Measurements from ENCODE around the gene PTCHD4.
A peak's percentile ranks its signal among the peaks of the same experiment; 100 is the strongest.
"Not testable (repeated sequence)": the region's sequence is repeated elsewhere in the genome, so short reads cannot be mapped to it uniquely, and the experiment has no call there.

The PTCHD4 gene

DNA sequence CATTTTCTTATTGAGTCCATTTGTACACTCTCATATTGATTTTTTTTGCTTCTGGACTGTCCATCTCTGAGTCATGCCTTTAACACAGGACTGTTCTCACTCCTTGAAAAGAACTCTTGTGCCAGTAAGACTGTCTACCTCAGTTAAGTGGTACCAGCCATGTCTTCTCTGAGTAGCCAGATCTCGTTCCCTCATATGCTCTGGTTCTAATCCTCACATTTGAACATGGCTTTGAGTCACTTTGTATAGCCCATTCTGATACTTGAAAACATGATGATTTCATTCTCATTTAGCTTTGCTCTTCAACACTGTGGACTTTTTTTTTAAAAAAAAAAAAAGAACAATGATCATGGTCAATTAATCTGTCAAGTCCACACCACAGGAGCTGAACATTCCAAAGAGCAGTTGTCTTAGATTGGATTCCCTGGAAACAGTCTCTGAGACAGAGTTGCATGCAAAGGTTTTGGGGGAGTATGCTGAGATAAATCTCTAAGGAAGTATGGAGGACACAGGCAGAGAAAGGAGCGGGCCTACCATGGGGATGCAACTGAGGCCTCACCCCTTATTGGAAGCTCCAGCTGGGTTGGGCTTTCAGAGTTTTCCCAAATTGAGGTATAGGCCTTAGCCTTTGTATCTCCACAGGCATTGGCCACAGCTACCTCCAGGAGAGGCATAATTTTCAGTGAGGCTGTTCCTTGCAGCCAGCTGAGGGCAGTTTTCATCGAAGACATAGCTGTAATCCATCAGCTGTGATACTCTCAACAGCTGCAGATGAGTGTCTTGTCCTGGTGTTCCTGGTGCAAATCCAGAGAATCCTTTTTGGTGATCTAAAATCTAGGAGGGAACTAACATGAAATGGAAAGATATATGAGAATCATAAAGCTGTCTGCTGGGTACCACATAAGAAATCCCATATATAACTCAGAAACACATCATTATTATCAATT, 6.0 kb upstream of the PTCHD4 start:
- Histone ChIP-seq H3K4me1 (no peaks in the 10 kb centered on the region), H3K27ac (no peak overlapping the region), H3K4me3 (no peak overlapping the region), H3K9me3 (no peaks in the 10 kb centered on the region), H3K36me3 (no peaks in the 10 kb centered on the region), H3K27me3 (no peaks in the 10 kb centered on the region)
- TF ChIP-seq CTCF (IDR thresholded peaks at IDR 0.05) = no peak
- intact Hi-C loops (cut with DNase I; ENCODE audit: low total_unique reads) = no loop called here
- no peak for DNase-seq

GRCh38 chr6:48113130-48113529, 2.1 kb upstream of the PTCHD4 start:
- TF ChIP-seq CTCF (IDR thresholded peaks at IDR 0.05) = no peak
- intact Hi-C loops (cut with DNase I; ENCODE audit: low total_unique reads) = no loop called here
- H3K27ac ChIP-seq = no peak overlapping the region
- DNase-seq = no peak
- H3K4me3 ChIP-seq = no peak overlapping the region
- no peaks in the 10 kb centered on the region for H3K4me1 ChIP-seq
- H3K9me3 ChIP-seq = no peaks in the 10 kb centered on the region
- H3K36me3 ChIP-seq = no peaks in the 10 kb centered on the region
- H3K27me3 ChIP-seq = no peaks in the 10 kb centered on the region

- Histone ChIP-seq H3K4me1 (no peaks in the 10 kb centered on the region), H3K4me3 (no peak overlapping the region)
- no peak for DNase-seq
Measured at GRCh38 chr6:48111575-48111974, 578 bp upstream of the PTCHD4 start.

GRCh38 chr6:48110436-48111142, 408 bp downstream of the PTCHD4 start:
- Histone ChIP-seq H3K27ac (no peak overlapping the region), H3K4me1 (no peaks in the 10 kb centered on the region), H3K9me3 (no peaks in the 10 kb centered on the region), H3K27me3 (no peaks in the 10 kb centered on the region), H3K4me3 (peak overlapping the region; percentile 3 to 20), H3K36me3 (no peaks in the 10 kb centered on the region)
- DNase-seq = no peak
- TF ChIP-seq CTCF (IDR thresholded peaks at IDR 0.05) = no peak
- intact Hi-C loops (cut with DNase I; ENCODE audit: low total_unique reads) = no loop called here

More at GRCh38 chr6:48111575-48111974, 578 bp upstream of the PTCHD4 start:
- no peaks in the 10 kb centered on the region for H3K27me3 ChIP-seq
- no peak for TF ChIP-seq CTCF (IDR thresholded peaks at IDR 0.05)
- H3K36me3 ChIP-seq = no peaks in the 10 kb centered on the region
- no peaks in the 10 kb centered on the region for H3K9me3 ChIP-seq
- H3K27ac ChIP-seq = no peak overlapping the region
- intact Hi-C loops (cut with DNase I; ENCODE audit: low total_unique reads) = no loop called here

DNA sequence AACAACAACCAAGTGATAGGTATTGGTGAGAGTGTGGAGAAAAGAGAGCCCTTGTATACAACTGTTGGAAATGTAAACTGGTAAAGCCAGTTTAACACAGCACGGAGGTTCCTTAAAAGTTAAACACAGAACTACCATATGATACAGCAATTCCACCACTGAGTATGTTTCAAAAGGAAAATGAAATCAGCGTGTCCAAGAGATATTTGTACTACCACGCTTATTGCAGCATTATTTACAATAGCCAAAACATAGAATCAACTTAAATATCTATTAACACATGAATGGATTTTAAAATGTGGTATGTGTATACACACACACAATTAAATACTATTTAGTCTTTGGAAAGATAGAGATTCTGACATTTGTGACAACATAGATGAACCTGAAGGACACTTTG, 1.1 kb downstream of the PTCHD4 start:
- H3K27ac ChIP-seq = no peak overlapping the region
- no peak for DNase-seq
- no peaks in the 10 kb centered on the region for H3K27me3 ChIP-seq
- no peak for TF ChIP-seq CTCF (IDR thresholded peaks at IDR 0.05)
- H3K9me3 ChIP-seq = no peaks in the 10 kb centered on the region
- intact Hi-C loops (cut with DNase I; ENCODE audit: low total_unique reads) = no loop called here
- peak overlapping the region in 1 of 2 donors; percentile 3 for H3K4me3 ChIP-seq
- H3K36me3 ChIP-seq = no peaks in the 10 kb centered on the region
- no peaks in the 10 kb centered on the region for H3K4me1 ChIP-seq

DNA sequence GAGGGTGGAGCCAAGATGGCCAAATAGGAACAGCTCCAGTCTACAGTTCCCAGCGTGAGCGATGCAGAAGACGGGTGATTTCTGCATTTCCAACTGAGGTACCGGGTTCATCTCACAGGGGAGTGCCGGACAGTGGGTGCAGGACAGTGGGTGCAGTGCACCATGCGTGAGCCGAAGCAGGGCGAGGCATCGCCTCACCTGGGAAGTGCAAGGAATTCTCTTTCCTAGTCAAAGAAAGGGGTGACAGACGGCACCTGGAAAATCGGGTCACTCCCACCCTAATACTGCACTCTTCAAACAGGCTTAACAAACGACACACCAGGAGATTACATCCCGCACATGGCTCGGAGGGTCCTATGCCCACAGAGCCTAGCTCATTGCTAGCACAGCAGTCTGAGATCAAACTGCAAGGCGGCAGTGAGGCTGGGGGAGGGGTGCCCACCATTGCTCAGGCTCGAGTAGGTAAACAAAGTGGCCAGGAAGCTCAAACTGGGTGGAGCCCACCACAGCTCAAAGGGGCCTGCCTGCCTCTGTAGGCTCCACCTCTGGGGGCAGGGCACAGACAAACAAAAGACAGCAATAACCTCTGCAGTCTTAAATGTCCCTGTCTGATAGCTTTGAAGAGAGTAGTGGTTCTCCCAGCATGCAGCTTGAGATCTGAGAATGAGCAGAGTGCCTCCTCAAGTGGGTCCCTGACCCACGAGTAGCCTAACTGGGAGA, 8.4 kb downstream of the PTCHD4 start:
- H3K36me3 ChIP-seq; H3K4me3 ChIP-seq; H3K9me3 ChIP-seq; DNase-seq; H3K27ac ChIP-seq; H3K4me1 ChIP-seq; H3K27me3 ChIP-seq; intact Hi-C loops (cut with DNase I; ENCODE audit: low total_unique reads): not testable (repeated sequence)

All from tibial artery (tissue), 4 donors.